ENCODE data around the gene CCDC192.

The CCDC192 gene

GRCh38 chr5:127963931-127964330 is 260.7 kb downstream of the CCDC192 start:
- no peaks in the 10 kb centered on the region for H3K27me3 ChIP-seq (ENCODE audit: insufficient read depth, insufficient read length)
- TF ChIP-seq YY1 (IDR thresholded peaks at IDR 0.05; ENCODE audit: insufficient read depth, insufficient read length) (no peak), ZNF274 (IDR thresholded peaks at IDR 0.05; ENCODE audit: low read depth, low read length) (no peak), SUZ12 (IDR thresholded peaks at IDR 0.05; ENCODE audit: extremely low read depth, insufficient read depth, insufficient read length) (no peak)
- no peak for DNase-seq (ENCODE audit: low read depth, low spot score)
- H3K9me3 ChIP-seq (ENCODE audit: insufficient read depth, low read length), result no peaks in the 10 kb centered on the region
- no peaks in the 10 kb centered on the region for H3K4me1 ChIP-seq (ENCODE audit: insufficient read depth, insufficient read length)
- H3K4me3 ChIP-seq (ENCODE audit: insufficient read length, low read depth), result no peak overlapping the region
- no peaks in the 10 kb centered on the region for H3K36me3 ChIP-seq (ENCODE audit: insufficient read depth, insufficient read length, low read length)
- H3K9ac ChIP-seq (ENCODE audit: insufficient read length, low read depth), result no peak overlapping the region

- no peaks in the 10 kb centered on the region for H3K36me3 ChIP-seq (ENCODE audit: insufficient read depth, insufficient read length, low read length)
- H3K4me1 ChIP-seq (ENCODE audit: insufficient read depth, insufficient read length), result no peaks in the 10 kb centered on the region
- no peaks in the 10 kb centered on the region for H3K9me3 ChIP-seq (ENCODE audit: insufficient read depth, low read length)
- no peaks in the 10 kb centered on the region for H3K27me3 ChIP-seq (ENCODE audit: insufficient read depth, insufficient read length)
- DNase-seq (ENCODE audit: low read depth, low spot score), result no peak
- TF ChIP-seq YY1 (IDR thresholded peaks at IDR 0.05; ENCODE audit: insufficient read depth, insufficient read length), result no peak
- no peak for TF ChIP-seq ZNF274 (IDR thresholded peaks at IDR 0.05; ENCODE audit: low read depth, low read length)
- no peak for TF ChIP-seq SUZ12 (IDR thresholded peaks at IDR 0.05; ENCODE audit: extremely low read depth, insufficient read depth, insufficient read length)
- no peak overlapping the region for H3K4me3 ChIP-seq (ENCODE audit: insufficient read length, low read depth)
- no peak overlapping the region for H3K9ac ChIP-seq (ENCODE audit: insufficient read length, low read depth)
Observed at GRCh38 chr5:127967323-127967982, 264.3 kb downstream of the CCDC192 start.

- Histone ChIP-seq H3K27me3 (ENCODE audit: insufficient read depth, insufficient read length) (no peaks in the 10 kb centered on the region), H3K9ac (ENCODE audit: insufficient read length, low read depth) (no peak overlapping the region)
- no peak for TF ChIP-seq SUZ12 (IDR thresholded peaks at IDR 0.05; ENCODE audit: extremely low read depth, insufficient read depth, insufficient read length)
- no peak for TF ChIP-seq YY1 (IDR thresholded peaks at IDR 0.05; ENCODE audit: insufficient read depth, insufficient read length)
- no peak for TF ChIP-seq ZNF274 (IDR thresholded peaks at IDR 0.05; ENCODE audit: low read depth, low read length)
Observed at GRCh38 chr5:127967983-127968592, 264.9 kb downstream of the CCDC192 start.

GRCh38 chr5:127969002-127969401 is 265.8 kb downstream of the CCDC192 start:
- H3K9ac ChIP-seq (ENCODE audit: insufficient read length, low read depth), result no peak overlapping the region
- H3K27me3 ChIP-seq (ENCODE audit: insufficient read depth, insufficient read length), result no peaks in the 10 kb centered on the region
- no peaks in the 10 kb centered on the region for H3K9me3 ChIP-seq (ENCODE audit: insufficient read depth, low read length)
- no peaks in the 10 kb centered on the region for H3K4me1 ChIP-seq (ENCODE audit: insufficient read depth, insufficient read length)
- H3K4me3 ChIP-seq (ENCODE audit: insufficient read length, low read depth), result no peak overlapping the region
- H3K36me3 ChIP-seq (ENCODE audit: insufficient read depth, insufficient read length, low read length), result no peaks in the 10 kb centered on the region
- DNase-seq (ENCODE audit: low read depth, low spot score), result no peak
- no peak for TF ChIP-seq YY1 (IDR thresholded peaks at IDR 0.05; ENCODE audit: insufficient read depth, insufficient read length)
- TF ChIP-seq SUZ12 (IDR thresholded peaks at IDR 0.05; ENCODE audit: extremely low read depth, insufficient read depth, insufficient read length), result no peak
- TF ChIP-seq ZNF274 (IDR thresholded peaks at IDR 0.05; ENCODE audit: low read depth, low read length), result no peak

More at GRCh38 chr5:127967983-127968592, 264.9 kb downstream of the CCDC192 start:
- Histone ChIP-seq H3K4me1 (ENCODE audit: insufficient read depth, insufficient read length) (no peaks in the 10 kb centered on the region), H3K36me3 (ENCODE audit: insufficient read depth, insufficient read length, low read length) (no peaks in the 10 kb centered on the region), H3K9me3 (ENCODE audit: insufficient read depth, low read length) (no peaks in the 10 kb centered on the region), H3K4me3 (ENCODE audit: insufficient read length, low read depth) (no peak overlapping the region)
- DNase-seq (ENCODE audit: low read depth, low spot score), result no peak

- Histone ChIP-seq H3K36me3 (ENCODE audit: insufficient read depth, insufficient read length, low read length) (no peaks in the 10 kb centered on the region), H3K9ac (ENCODE audit: insufficient read length, low read depth) (no peak overlapping the region), H3K4me3 (ENCODE audit: insufficient read length, low read depth) (no peak overlapping the region), H3K4me1 (ENCODE audit: insufficient read depth, insufficient read length) (no peaks in the 10 kb centered on the region), H3K9me3 (ENCODE audit: insufficient read depth, low read length) (no peaks in the 10 kb centered on the region), H3K27me3 (ENCODE audit: insufficient read depth, insufficient read length) (no peaks in the 10 kb centered on the region)
- TF ChIP-seq YY1 (IDR thresholded peaks at IDR 0.05; ENCODE audit: insufficient read depth, insufficient read length) (no peak), SUZ12 (IDR thresholded peaks at IDR 0.05; ENCODE audit: extremely low read depth, insufficient read depth, insufficient read length) (no peak), ZNF274 (IDR thresholded peaks at IDR 0.05; ENCODE audit: low read depth, low read length) (no peak)
- no peak for DNase-seq (ENCODE audit: low read depth, low spot score)
Observed at GRCh38 chr5:127969651-127970050, 266.5 kb downstream of the CCDC192 start.

GRCh38 chr5:127970081-127970480 is 266.9 kb downstream of the CCDC192 start:
- H3K9me3 ChIP-seq (ENCODE audit: insufficient read depth, low read length), result no peaks in the 10 kb centered on the region

DNA sequence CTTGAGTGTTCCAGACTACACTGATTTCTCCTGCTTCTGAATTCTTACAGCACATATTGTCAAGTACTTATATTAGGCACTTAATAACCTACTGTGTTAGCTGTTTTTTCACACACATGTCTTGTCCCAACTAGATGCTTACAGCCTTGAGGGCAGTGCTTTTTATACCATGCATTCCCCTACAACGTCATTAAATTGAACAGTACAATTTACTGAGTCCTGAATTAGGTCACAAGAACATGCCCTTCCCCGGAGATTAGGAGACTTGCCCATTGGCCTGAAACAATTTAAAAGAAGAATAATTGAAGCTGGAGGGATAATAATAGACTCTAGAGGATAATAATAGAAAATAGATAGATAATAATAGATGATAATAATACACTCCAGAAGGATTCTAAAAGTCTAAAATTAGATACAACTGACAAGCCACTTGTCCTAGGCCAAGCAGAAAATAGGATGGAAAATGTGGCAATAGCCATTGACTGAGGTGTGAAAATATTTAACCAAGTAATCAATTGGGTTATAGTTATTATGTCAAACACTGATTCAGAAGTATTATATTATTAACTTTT is 267.7 kb downstream of the CCDC192 start:
- Histone ChIP-seq H3K4me3 (ENCODE audit: insufficient read length, low read depth) (no peak overlapping the region), H3K9me3 (ENCODE audit: insufficient read depth, low read length) (no peaks in the 10 kb centered on the region), H3K4me1 (ENCODE audit: insufficient read depth, insufficient read length) (no peaks in the 10 kb centered on the region), H3K27me3 (ENCODE audit: insufficient read depth, insufficient read length) (no peaks in the 10 kb centered on the region), H3K9ac (ENCODE audit: insufficient read length, low read depth) (no peak overlapping the region), H3K36me3 (ENCODE audit: insufficient read depth, insufficient read length, low read length) (no peaks in the 10 kb centered on the region)
- no peak for DNase-seq (ENCODE audit: low read depth, low spot score)
- TF ChIP-seq YY1 (IDR thresholded peaks at IDR 0.05; ENCODE audit: insufficient read depth, insufficient read length) (no peak), ZNF274 (IDR thresholded peaks at IDR 0.05; ENCODE audit: low read depth, low read length) (no peak), SUZ12 (IDR thresholded peaks at IDR 0.05; ENCODE audit: extremely low read depth, insufficient read depth, insufficient read length) (no peak)

More at GRCh38 chr5:127970081-127970480, 266.9 kb downstream of the CCDC192 start:
- H3K36me3 ChIP-seq (ENCODE audit: insufficient read depth, insufficient read length, low read length), result no peaks in the 10 kb centered on the region
- no peak overlapping the region for H3K9ac ChIP-seq (ENCODE audit: insufficient read length, low read depth)
- no peak for TF ChIP-seq SUZ12 (IDR thresholded peaks at IDR 0.05; ENCODE audit: extremely low read depth, insufficient read depth, insufficient read length)
- no peak for TF ChIP-seq YY1 (IDR thresholded peaks at IDR 0.05; ENCODE audit: insufficient read depth, insufficient read length)
- no peak for TF ChIP-seq ZNF274 (IDR thresholded peaks at IDR 0.05; ENCODE audit: low read depth, low read length)
- H3K27me3 ChIP-seq (ENCODE audit: insufficient read depth, insufficient read length), result no peaks in the 10 kb centered on the region
- no peak overlapping the region for H3K4me3 ChIP-seq (ENCODE audit: insufficient read length, low read depth)
- H3K4me1 ChIP-seq (ENCODE audit: insufficient read depth, insufficient read length), result no peaks in the 10 kb centered on the region
- DNase-seq (ENCODE audit: low read depth, low spot score), result no peak

All from NT2/D1 (cell line).